Effector memory CD8-positive, alpha-beta T cell (primary cell): ENCODE measurements around the gene NAGK.

Experiments
- ATAC-seq: fragments of 150-1000 bp; cut with Tn5 transposase; replicated peaks from 2 replicates; pipeline ENCODE4 v1.10.0; 2021; ENCODE audit warnings: mild to moderate bottlenecking, moderate library complexity
- DNase-seq, 3 experiments: peaks; one replicate each; pipeline ENCODE4 v3.0.0; 2021
- H3K27ac Mint-ChIP-seq, 2 donors: one replicate each; pipeline ENCODE4 v1.8.0; 2022; ENCODE audit warnings: mild to moderate bottlenecking in 2 of 2, mixed read lengths in 2 of 2, moderate library complexity in 2 of 2
- H3K27me3 Mint-ChIP-seq, 2 donors: one replicate each; pipeline ENCODE4 v1.8.0; 2022; ENCODE audit warnings: mixed read lengths in 2 of 2
- H3K36me3 Mint-ChIP-seq: one replicate; pipeline ENCODE4 v1.8.0; 2022; ENCODE audit warnings: mild to moderate bottlenecking, moderate library complexity, mixed read lengths; ENCODE audit not compliant: insufficient read depth
- H3K4me1 Mint-ChIP-seq, 2 donors: one replicate each; pipeline ENCODE4 v1.8.0; 2022; ENCODE audit warnings: low read depth in 2 of 2, mixed read lengths in 2 of 2
- H3K4me3 Mint-ChIP-seq, 2 donors: one replicate each; pipeline ENCODE4 v1.8.0; 2022; ENCODE audit warnings: mild to moderate bottlenecking in 2 of 2, mixed read lengths in 2 of 2, moderate library complexity in 2 of 2
- H3K9me3 Mint-ChIP-seq, 2 donors: one replicate each; pipeline ENCODE4 v1.8.0; 2022; ENCODE audit warnings: mixed read lengths in 2 of 2

Gene NAGK

GRCh38 chr2:71060211-71060610, 8.2 kb upstream of the NAGK start:
- Mint-ChIP-seq H3K9me3 (no peaks in the 10 kb centered on the region), H3K36me3 (no peaks in the 10 kb centered on the region), H3K27me3 (peaks cover 38 to 49% of the 10 kb centered on the region in 2 donors), H3K27ac (no peak overlapping the region), H3K4me1 (no peaks in the 10 kb centered on the region), H3K4me3 (no peak overlapping the region)
- ATAC-seq (no peak), DNase-seq (no peak)

GRCh38 chr2:71060871-71061270, 7.6 kb upstream of the NAGK start:
- H3K9me3 Mint-ChIP-seq, result no peaks in the 10 kb centered on the region
- H3K27ac Mint-ChIP-seq, result no peak overlapping the region
- H3K36me3 Mint-ChIP-seq, result peaks cover 4% of the 10 kb centered on the region
- DNase-seq (no peak), ATAC-seq (no peak)
- peaks cover 38 to 49% of the 10 kb centered on the region in 2 donors for H3K27me3 Mint-ChIP-seq
- no peaks in the 10 kb centered on the region for H3K4me1 Mint-ChIP-seq
- no peak overlapping the region for H3K4me3 Mint-ChIP-seq

- DNase-seq (no peak), ATAC-seq (no peak)
- no peak overlapping the region for H3K4me3 Mint-ChIP-seq
- H3K4me1 Mint-ChIP-seq, result peaks cover 8 to 9% of the 10 kb centered on the region in 2 donors
- H3K27ac Mint-ChIP-seq, result no peak overlapping the region
- H3K9me3 Mint-ChIP-seq, result no peaks in the 10 kb centered on the region
- peaks cover 13% of the 10 kb centered on the region for H3K36me3 Mint-ChIP-seq
- peaks cover 36 to 47% of the 10 kb centered on the region in 2 donors for H3K27me3 Mint-ChIP-seq
Observed at GRCh38 chr2:71063216-71063615, 5.2 kb upstream of the NAGK start.

GRCh38 chr2:71064110-71064611, 4.3 kb upstream of the NAGK start:
- peak overlapping the region in 1 of 2 donors; percentile 2 for H3K27ac Mint-ChIP-seq
- H3K4me3 Mint-ChIP-seq, result no peak overlapping the region
- DNase-seq (no peak), ATAC-seq (no peak)
- peaks cover 9 to 17% of the 10 kb centered on the region in 2 donors for H3K4me1 Mint-ChIP-seq
- H3K9me3 Mint-ChIP-seq, result no peaks in the 10 kb centered on the region
- H3K36me3 Mint-ChIP-seq, result peaks cover 18% of the 10 kb centered on the region
- peaks cover 27 to 37% of the 10 kb centered on the region in 2 donors for H3K27me3 Mint-ChIP-seq

DNA sequence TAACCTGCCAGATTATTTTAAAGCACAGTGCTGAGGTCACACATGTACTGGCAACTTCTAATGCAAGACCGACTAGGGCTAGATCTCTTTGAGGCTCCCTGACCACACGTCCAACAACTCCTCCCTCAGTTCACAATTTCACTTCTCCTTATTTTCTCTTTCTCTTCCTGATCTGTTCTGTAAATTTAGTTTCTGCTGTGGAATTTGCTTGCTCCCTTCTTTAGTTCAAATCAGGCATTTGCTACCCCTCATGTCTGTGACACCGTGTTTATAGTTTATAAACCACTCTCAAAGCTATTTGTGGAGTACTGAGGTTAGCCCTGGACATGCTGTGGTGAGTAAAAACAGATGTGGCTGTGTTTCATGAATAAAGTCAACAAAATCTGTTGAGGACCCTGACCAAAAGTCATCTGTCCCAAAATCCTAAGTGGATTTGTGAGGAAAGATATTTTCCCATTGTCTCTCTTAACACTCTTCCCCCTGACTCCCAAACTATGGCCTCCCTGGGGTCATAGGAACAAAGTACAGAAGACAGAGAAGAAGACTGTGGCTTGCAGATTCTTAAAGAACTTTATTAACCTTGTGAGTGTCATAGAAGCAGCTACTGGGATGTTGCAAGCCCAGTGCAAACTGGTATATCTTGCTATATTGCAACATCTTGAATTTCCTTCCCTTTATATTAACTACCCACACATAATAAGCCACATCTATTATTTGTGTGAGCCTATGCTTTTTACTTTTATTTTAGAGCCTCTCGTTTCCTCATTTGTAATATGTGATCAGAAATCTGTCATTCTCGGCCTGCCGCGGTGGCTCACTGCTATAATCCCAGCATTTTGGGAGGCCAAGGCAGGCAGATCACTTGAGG, 3.5 kb upstream of the NAGK start:
- Mint-ChIP-seq H3K4me3 (no peak overlapping the region), H3K27ac (peak overlapping the region in 1 of 2 donors; percentile 2), H3K4me1 (peaks cover 16 to 26% of the 10 kb centered on the region in 2 donors), H3K36me3 (peaks cover 20% of the 10 kb centered on the region), H3K27me3 (peaks cover 19 to 29% of the 10 kb centered on the region in 2 donors), H3K9me3 (no peaks in the 10 kb centered on the region)
- DNase-seq (no peak), ATAC-seq (no peak)

- peaks cover 6 to 10% of the 10 kb centered on the region in 2 donors for H3K27me3 Mint-ChIP-seq
- peak overlapping the region in 1 of 2 donors; percentile 99 for H3K27ac Mint-ChIP-seq
- peak overlapping the region in 1 of 2 donors; percentile 96 for H3K4me3 Mint-ChIP-seq
- no peak for ATAC-seq
- H3K4me1 Mint-ChIP-seq, result peaks cover 34 to 42% of the 10 kb centered on the region in 2 donors
- DNase-seq, result no peak
- peaks cover 27% of the 10 kb centered on the region for H3K36me3 Mint-ChIP-seq
- no peaks in the 10 kb centered on the region for H3K9me3 Mint-ChIP-seq
Observed at GRCh38 chr2:71066856-71067255, 1.6 kb upstream of the NAGK start.

GRCh38 chr2:71067567-71068217, 756 bp upstream of the NAGK start:
- Mint-ChIP-seq H3K4me1 (peaks cover 41 to 47% of the 10 kb centered on the region in 2 donors), H3K36me3 (peaks cover 28% of the 10 kb centered on the region), H3K27me3 (peaks cover 6 to 9% of the 10 kb centered on the region in 2 donors), H3K27ac (peak overlapping the region; percentile 98 to 99), H3K9me3 (no peaks in the 10 kb centered on the region), H3K4me3 (peak overlapping the region; percentile 94 to 96)
- ATAC-seq, result no peak
- DNase-seq, result no peak

GRCh38 chr2:71069376-71069775, 928 bp downstream of the NAGK start:
- Mint-ChIP-seq H3K27ac (peak overlapping the region; percentile 98 to 99), H3K36me3 (peaks cover 39% of the 10 kb centered on the region), H3K4me3 (peak overlapping the region; percentile 94 to 96), H3K4me1 (peaks cover 52 to 58% of the 10 kb centered on the region in 2 donors), H3K9me3 (no peaks in the 10 kb centered on the region), H3K27me3 (peaks cover 0 to 6% of the 10 kb centered on the region in 2 donors)
- ATAC-seq, result no peak
- no peak for DNase-seq

DNA sequence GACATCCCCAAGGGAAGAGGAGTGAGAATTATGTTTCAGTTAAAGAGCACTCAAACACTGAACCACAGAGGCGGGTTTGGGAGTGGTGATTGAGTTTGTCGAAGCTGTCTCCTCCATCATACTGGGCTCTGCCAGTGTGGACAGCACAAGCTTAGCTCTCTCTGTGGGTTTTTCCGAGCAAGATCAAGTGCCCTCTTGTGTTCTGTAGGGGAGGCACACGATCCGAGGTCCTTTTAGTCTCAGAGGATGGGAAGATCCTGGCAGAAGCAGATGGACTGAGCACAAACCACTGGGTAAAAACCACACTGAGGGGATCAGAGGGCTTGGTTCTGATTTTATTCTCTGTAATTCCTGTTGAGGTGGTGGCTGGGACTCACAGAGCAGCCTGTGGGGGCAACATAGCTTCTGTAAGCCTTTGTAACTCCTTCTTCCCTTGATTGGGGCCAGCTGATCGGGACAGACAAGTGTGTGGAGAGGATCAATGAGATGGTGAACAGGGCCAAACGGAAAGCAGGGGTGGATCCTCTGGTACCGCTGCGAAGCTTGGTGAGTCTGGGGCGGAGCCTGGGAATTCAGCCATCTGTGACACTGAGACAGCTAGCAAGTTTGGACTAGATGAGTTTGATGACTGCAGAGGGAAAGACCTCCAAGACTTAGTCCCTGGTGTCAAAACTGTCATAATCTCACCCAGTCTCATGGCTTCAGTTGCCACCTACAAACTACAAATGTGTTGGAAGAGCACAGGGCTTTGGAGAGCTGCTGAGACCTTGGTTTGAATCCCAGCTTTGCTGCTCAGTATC, 2.0 kb downstream of the NAGK start:
- H3K9me3 Mint-ChIP-seq, result no peaks in the 10 kb centered on the region
- peaks cover 52 to 58% of the 10 kb centered on the region in 2 donors for H3K4me1 Mint-ChIP-seq
- no peak for DNase-seq
- H3K27ac Mint-ChIP-seq, result peak overlapping the region; percentile 98 to 99
- peak overlapping the region in 1 of 2 donors; percentile 94 for H3K4me3 Mint-ChIP-seq
- H3K36me3 Mint-ChIP-seq, result peaks cover 49% of the 10 kb centered on the region
- H3K27me3 Mint-ChIP-seq, result no peaks in the 10 kb centered on the region
- no peak for ATAC-seq

- peak; percentile 19 for ATAC-seq
Observed at GRCh38 chr2:71071681-71072398, 3.4 kb downstream of the NAGK start.

GRCh38 chr2:71072492-71072891, 4.0 kb downstream of the NAGK start:
- Mint-ChIP-seq H3K4me3 (no peak overlapping the region), H3K4me1 (peaks cover 51 to 60% of the 10 kb centered on the region in 2 donors), H3K36me3 (peaks cover 61% of the 10 kb centered on the region), H3K27ac (peak overlapping the region; percentile 94 to 99), H3K27me3 (no peaks in the 10 kb centered on the region), H3K9me3 (no peaks in the 10 kb centered on the region)
- ATAC-seq, result no peak
- no peak for DNase-seq

More at GRCh38 chr2:71071681-71072398, 3.4 kb downstream of the NAGK start:
- peak; percentile 31 to 37 (median 35) for DNase-seq
- Mint-ChIP-seq H3K4me1 (peaks cover 52 to 58% of the 10 kb centered on the region in 2 donors), H3K36me3 (peaks cover 57% of the 10 kb centered on the region), H3K4me3 (peak overlapping the region; percentile 44 to 94), H3K27ac (peak overlapping the region; percentile 94 to 99), H3K9me3 (no peaks in the 10 kb centered on the region), H3K27me3 (no peaks in the 10 kb centered on the region)

GRCh38 chr2:71073475-71073874, 5.0 kb downstream of the NAGK start:
- Mint-ChIP-seq H3K36me3 (peaks cover 55% of the 10 kb centered on the region), H3K4me3 (no peak overlapping the region), H3K27me3 (no peaks in the 10 kb centered on the region), H3K9me3 (no peaks in the 10 kb centered on the region), H3K27ac (peak overlapping the region; percentile 41 to 80), H3K4me1 (peaks cover 45 to 50% of the 10 kb centered on the region in 2 donors)
- DNase-seq (no peak), ATAC-seq (no peak)
